Bronchial epithelial cell (primary cell): ENCODE measurements around the gene RPS10. TPM values are rescaled to one million over a fixed set of nuclear protein-coding genes. Genes with fewer than 3 reads are reported as not detected.

Experiments used
- DNase-seq: peaks from one replicate; pipeline ENCODE4 v3.0.0-alpha.2; 2010; ENCODE audit warnings: low read depth
- FAIRE-seq: peaks from 2 replicates; lab custom pipeline; 2011; peaks lifted over from hg19 to GRCh38; lab: Jason Lieb, UNC
- H3K27me3 ChIP-seq: 2 replicates; pipeline ENCODE4 v1.5.1; 2011; ENCODE audit warnings: low read length; ENCODE audit not compliant: control insufficient read depth, insufficient read depth
- H3K36me3 ChIP-seq: 2 replicates; pipeline ENCODE4 v1.5.1; 2011; ENCODE audit warnings: low read length; ENCODE audit not compliant: control insufficient read depth, insufficient read depth
- H3K4me3 ChIP-seq: 2 replicates; pipeline ENCODE4 v1.5.1; 2011; ENCODE audit warnings: mild to moderate bottlenecking, low read depth, low read length, control low read depth
- total RNA-seq: library from RNA; depleted of rRNA; stranded (reverse); fragments of >200 nt; gene quantifications from 2 replicates; pipeline ENCODE4 v1.2.1, GENCODE V29; 2014
- TF ChIP-seq, protein P1 (sequence below): IDR thresholded peaks from 2 replicates; pipeline ENCODE4 v1.5.1; 2011; ENCODE audit warnings: mild to moderate bottlenecking, moderate library complexity, low read length, control low read depth, inconsistent platforms; ENCODE audit not compliant: insufficient read depth, severe bottlenecking

Gene RPS10
- total RNA-seq, 1 donor from 2014 or later = 3,887 TPM

DNA sequence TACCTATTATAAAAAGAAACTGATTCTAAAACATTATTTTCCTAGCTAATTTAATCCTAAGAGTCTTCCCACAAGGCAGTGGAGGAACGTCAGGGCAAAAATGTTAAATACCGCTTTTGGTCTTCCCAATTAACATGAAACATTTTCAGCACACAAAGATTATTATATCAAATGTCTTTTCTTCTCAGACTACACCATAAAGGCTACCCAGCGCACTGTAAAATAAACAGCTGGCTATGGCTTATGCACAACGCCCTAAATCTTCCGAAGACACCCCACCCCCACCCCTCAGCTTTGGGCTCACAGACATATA lies 34.4 kb downstream of the RPS10 start:
- no peak for FAIRE-seq
- no peak for DNase-seq
- Histone ChIP-seq H3K27me3 (no peaks in the 10 kb centered on the region), H3K4me3 (peak overlapping the region; percentile 90), H3K36me3 (no peaks in the 10 kb centered on the region)
- TF ChIP-seq, protein P1, sequence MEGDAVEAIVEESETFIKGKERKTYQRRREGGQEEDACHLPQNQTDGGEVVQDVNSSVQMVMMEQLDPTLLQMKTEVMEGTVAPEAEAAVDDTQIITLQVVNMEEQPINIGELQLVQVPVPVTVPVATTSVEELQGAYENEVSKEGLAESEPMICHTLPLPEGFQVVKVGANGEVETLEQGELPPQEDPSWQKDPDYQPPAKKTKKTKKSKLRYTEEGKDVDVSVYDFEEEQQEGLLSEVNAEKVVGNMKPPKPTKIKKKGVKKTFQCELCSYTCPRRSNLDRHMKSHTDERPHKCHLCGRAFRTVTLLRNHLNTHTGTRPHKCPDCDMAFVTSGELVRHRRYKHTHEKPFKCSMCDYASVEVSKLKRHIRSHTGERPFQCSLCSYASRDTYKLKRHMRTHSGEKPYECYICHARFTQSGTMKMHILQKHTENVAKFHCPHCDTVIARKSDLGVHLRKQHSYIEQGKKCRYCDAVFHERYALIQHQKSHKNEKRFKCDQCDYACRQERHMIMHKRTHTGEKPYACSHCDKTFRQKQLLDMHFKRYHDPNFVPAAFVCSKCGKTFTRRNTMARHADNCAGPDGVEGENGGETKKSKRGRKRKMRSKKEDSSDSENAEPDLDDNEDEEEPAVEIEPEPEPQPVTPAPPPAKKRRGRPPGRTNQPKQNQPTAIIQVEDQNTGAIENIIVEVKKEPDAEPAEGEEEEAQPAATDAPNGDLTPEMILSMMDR = no peak

DNA sequence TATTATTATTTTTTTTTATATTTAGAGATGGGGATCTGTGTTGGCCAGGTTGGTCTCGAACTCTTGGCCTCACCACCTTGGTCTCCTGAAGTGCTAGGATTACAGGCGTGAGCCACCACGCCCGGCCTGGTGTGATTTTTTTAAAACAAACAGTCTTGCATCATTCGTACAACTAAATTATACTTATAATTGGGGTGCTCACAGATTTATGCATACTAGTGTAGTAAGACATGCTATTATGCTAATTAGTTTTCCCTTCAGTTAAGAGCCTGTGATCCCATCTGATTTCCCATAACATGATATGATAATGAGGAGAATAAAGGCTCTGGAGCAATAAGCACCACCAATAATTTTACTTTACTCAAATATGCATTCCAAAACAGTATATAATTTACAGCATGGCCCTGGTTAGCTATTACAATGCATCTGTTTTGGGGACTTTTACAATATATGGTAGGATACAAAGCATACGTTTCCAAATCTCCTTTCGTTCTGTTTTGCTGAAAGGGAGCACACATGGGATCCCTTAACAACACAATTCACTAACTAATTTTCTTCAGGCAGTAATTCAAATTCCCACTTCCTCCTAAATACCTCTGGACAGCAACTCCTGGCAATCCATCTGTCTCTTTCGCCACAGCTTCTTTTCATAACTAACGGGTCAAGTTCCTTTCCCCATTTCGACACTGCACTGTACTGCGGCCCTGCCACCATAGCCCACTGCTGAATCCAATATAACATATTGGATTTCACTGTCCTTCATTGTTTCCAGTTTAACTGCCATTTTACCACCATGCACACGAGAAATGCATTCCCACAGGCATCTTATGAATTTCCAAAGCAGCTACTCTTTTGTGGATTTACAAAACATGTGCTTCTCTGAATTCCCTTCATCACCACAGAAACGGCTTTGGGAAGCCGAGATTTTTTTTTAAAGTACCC lies 35.1 kb downstream of the RPS10 start:
- DNase-seq = peak; percentile 48
- FAIRE-seq = no peak

DNA sequence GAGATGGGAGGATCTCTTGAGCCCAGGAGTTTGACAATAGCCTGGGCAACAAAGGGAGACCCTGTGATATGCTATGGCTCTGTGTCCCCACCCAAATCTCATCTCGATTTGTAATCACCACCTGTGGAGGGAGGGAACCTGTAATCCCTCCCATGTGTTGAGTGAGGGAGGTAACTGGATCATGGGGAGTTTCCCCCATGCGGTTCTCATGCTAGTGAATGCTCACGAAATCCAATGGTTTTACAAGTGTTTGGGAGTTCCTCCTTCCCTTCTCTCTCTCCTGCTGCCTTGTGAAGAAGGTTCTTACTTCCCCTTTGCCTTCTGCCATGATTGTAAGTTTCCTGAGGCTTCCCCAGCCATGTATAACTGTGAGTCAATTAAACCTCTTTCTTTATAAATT lies 36.8 kb downstream of the RPS10 start:
- no peak for FAIRE-seq
- TF ChIP-seq, protein P1 = no peak
- no peak for DNase-seq
- Histone ChIP-seq H3K4me3 (no peak overlapping the region), H3K36me3 (no peaks in the 10 kb centered on the region), H3K27me3 (no peaks in the 10 kb centered on the region)

More for the DNA sequence above, 35.1 kb downstream of the RPS10 start:
- H3K4me3 ChIP-seq = peak overlapping the region; percentile 90
- H3K27me3 ChIP-seq = no peaks in the 10 kb centered on the region
- TF ChIP-seq, protein P1 = no peak
- no peaks in the 10 kb centered on the region for H3K36me3 ChIP-seq

DNA sequence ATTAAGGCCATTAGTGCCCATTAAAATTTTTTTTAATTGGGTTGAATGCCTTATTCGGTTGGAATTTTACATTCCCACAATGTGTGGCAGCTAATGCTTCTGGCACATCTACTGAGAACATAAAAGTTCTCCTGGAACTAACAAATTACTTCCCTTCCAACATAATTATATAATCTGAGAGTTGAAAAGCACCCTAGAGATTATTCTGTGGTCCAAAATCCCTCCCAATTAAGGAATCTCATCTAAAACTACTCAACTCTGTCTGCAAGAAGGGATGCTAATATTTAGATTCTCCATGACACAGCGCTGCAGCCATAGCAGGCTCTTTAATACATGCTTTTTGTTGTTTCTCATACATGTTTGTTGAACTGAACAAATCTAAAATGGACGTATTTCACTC lies 37.4 kb downstream of the RPS10 start:
- FAIRE-seq (no peak), DNase-seq (no peak)
- Histone ChIP-seq H3K36me3 (no peaks in the 10 kb centered on the region), H3K4me3 (no peak overlapping the region), H3K27me3 (no peaks in the 10 kb centered on the region)
- TF ChIP-seq, protein P1 = no peak

DNA sequence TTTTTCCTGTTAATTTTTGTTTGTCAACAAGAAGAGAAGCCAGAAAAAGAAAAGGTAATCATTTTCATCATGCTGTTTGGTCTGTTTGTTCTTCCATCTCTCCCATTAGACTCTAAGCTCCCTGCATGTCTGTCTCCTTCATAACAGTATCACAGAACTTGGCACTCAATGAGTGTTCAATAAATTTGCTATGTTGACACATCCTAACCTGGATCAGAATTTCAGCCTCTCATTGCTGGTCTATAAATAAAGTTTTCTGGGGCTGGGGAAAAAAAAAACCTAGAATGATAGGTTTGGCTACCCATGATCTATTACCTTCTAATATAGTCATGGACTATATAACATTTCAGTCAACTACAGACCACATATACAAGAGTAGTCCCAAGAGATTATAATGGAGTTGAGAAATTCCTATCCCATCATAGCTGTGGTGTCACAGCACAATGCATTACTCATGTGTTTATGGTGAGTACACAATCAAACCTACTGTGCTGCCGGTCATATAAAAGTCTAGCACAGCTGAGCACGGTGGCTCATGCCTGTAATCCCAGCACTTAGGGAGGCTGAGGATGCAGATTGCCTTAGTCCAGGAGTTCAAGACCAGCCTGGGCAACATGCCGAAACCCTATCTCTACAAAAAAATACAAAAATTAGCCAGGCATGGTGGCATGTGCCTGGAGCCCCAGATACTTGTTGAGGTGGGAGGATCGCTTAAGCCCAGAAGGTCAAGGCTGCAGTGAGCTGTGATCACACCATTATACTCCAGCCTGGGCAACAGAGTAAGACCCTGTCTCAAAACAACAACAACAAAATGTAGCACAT lies 39.3 kb downstream of the RPS10 start:
- DNase-seq = peak; percentile 75
- Histone ChIP-seq H3K27me3 (no peaks in the 10 kb centered on the region), H3K4me3 (no peak overlapping the region), H3K36me3 (no peaks in the 10 kb centered on the region)
- no peak for FAIRE-seq
- TF ChIP-seq, protein P1 = no peak
